GM12891 (cell line): ENCODE results near the gene TLR1.
"Not testable (repeated sequence)": the region's sequence is repeated elsewhere in the genome, so short reads cannot be mapped to it uniquely, and the experiment has no call there.

Experiments used
- DNase-seq: peaks from one replicate; pipeline ENCODE4 v3.0.0; 2011; ENCODE audit warnings: low spot score; ENCODE audit not compliant: insufficient read length
- FAIRE-seq: peaks from 2 replicates; lab custom pipeline; 2011; peaks lifted over from hg19 to GRCh38; lab: Jason Lieb, UNC
- PAX5 ChIP-seq: IDR thresholded peaks from 2 replicates; pipeline ENCODE4 v1.6.1; 2011; ENCODE audit warnings: low read length, moderate library complexity, mild to moderate bottlenecking; ENCODE audit not compliant: insufficient read depth, severe bottlenecking
- POLR2A ChIP-seq: IDR thresholded peaks from 2 replicates; pipeline ENCODE4 v1.6.1; 2011; ENCODE audit warnings: low read depth, low read length, control low read depth
- POLR2AphosphoS5 ChIP-seq: IDR thresholded peaks from 2 replicates; pipeline ENCODE4 v1.6.1; 2011; ENCODE audit warnings: low read depth, low read length, control low read depth
- POU2F2 ChIP-seq: IDR thresholded peaks from 2 replicates; pipeline ENCODE4 v1.6.1; 2011; ENCODE audit warnings: low read depth, mild to moderate bottlenecking, control low read depth, low read length, moderate library complexity
- SPI1 ChIP-seq: IDR thresholded peaks from 2 replicates; pipeline ENCODE4 v1.6.1; 2011; ENCODE audit warnings: low read depth, low read length, control low read depth
- TAF1 ChIP-seq: IDR thresholded peaks from 2 replicates; pipeline ENCODE4 v1.6.1; 2011; ENCODE audit warnings: low read depth, low read length, control low read depth

The TLR1 gene

GRCh38 chr4:38775326-38775725 lies 29.3 kb downstream of the TLR1 start:
- no peak for FAIRE-seq
- DNase-seq = no peak
- no peak for TF ChIP-seq SPI1
- TF ChIP-seq PAX5 = no peak
- no peak for TF ChIP-seq TAF1
- no peak for TF ChIP-seq POU2F2

GRCh38 chr4:38774181-38774955 lies 30.2 kb downstream of the TLR1 start:
- FAIRE-seq (peak; percentile 20), DNase-seq (no peak)
- TF ChIP-seq SPI1 (no peak), TAF1 (no peak), POLR2A (no peak), PAX5 (no peak), POLR2AphosphoS5 (no peak)

GRCh38 chr4:38770281-38770680 lies 34.3 kb downstream of the TLR1 start:
- FAIRE-seq = peak; percentile 67
- DNase-seq = not testable (repeated sequence)

GRCh38 chr4:38769857-38770256 lies 34.7 kb downstream of the TLR1 start:
- DNase-seq (no peak), FAIRE-seq (peak; percentile 84)
- TF ChIP-seq POU2F2 = no peak
- TF ChIP-seq TAF1 = no peak
- no peak for TF ChIP-seq PAX5
- TF ChIP-seq POLR2A = no peak
- TF ChIP-seq POLR2AphosphoS5 = no peak
- TF ChIP-seq SPI1 = no peak

- FAIRE-seq = no peak
- no peak for DNase-seq
Measured at GRCh38 chr4:38769441-38769840, 35.1 kb downstream of the TLR1 start.

GRCh38 chr4:38768968-38769394 lies 35.6 kb downstream of the TLR1 start:
- TF ChIP-seq POLR2AphosphoS5 (no peak), PAX5 (no peak), SPI1 (peak; percentile 71)
- FAIRE-seq (peak; percentile 81), DNase-seq (no peak)

More at GRCh38 chr4:38769441-38769840, 35.1 kb downstream of the TLR1 start:
- TF ChIP-seq POLR2A (no peak), PAX5 (no peak), POLR2AphosphoS5 (no peak), SPI1 (no peak), POU2F2 (no peak), TAF1 (no peak)

- not testable (repeated sequence) for FAIRE-seq, DNase-seq
Measured at GRCh38 chr4:38766940-38767339, 37.7 kb downstream of the TLR1 start.

GRCh38 chr4:38765382-38765781 lies 39.2 kb downstream of the TLR1 start:
- no peak for DNase-seq
- no peak for FAIRE-seq
- TF ChIP-seq TAF1 (no peak), PAX5 (no peak)

- TF ChIP-seq TAF1 (no peak), SPI1 (0 out of 2 replicates have a peak, but pooled peaks have one; percentile 9)
- no peak for DNase-seq
- FAIRE-seq = peak; percentile 84
Measured at GRCh38 chr4:38764277-38764676, 40.3 kb downstream of the TLR1 start.

GRCh38 chr4:38762560-38762959 lies 42.0 kb downstream of the TLR1 start:
- FAIRE-seq (peak; percentile 94), DNase-seq (no peak)
- no peak for TF ChIP-seq PAX5
- TF ChIP-seq POLR2AphosphoS5 = peak; percentile 57; the same call in 1 of the 2 replicates
- no peak; the same call in 1 of the 2 replicates for TF ChIP-seq POU2F2
- peak; percentile 45; the same call in 1 of the 2 replicates for TF ChIP-seq TAF1
- TF ChIP-seq POLR2A = peak; percentile 63; the same call in 1 of the 2 replicates

GRCh38 chr4:38759790-38760122 lies 44.8 kb downstream of the TLR1 start:
- DNase-seq = no peak
- FAIRE-seq = no peak
- TF ChIP-seq SPI1 (no peak), PAX5 (no peak), POLR2A (no peak)

- peak; percentile 87 for FAIRE-seq
- no peak for DNase-seq
- TF ChIP-seq POU2F2 (no peak), SPI1 (no peak), POLR2A (no peak), POLR2AphosphoS5 (no peak), PAX5 (peak; percentile 40), TAF1 (no peak)
Measured at GRCh38 chr4:38759113-38759789, 45.3 kb downstream of the TLR1 start.
